Gastrocnemius medialis (tissue), 4 donors: ENCODE data around the gene FGD5.

Source experiments
- POLR2A ChIP-seq, 2 donors: fragments of 450-650 bp; IDR thresholded peaks; one replicate each; pipeline ENCODE4 v1.6.1; 2017; ENCODE audit warnings: antibody characterized with exemption in 2 of 2, mild to moderate bottlenecking in 2 of 2, moderate library complexity in 2 of 2
- TF ChIP-seq, protein P1 (sequence below), 5 experiments: fragments of 450-650 bp in 3 of 5; fragments of 200-600 bp in 2 of 5; sonication (generic) in 2 of 5; IDR thresholded peaks in 4 of 5; conservative IDR thresholded peaks in 1 of 5; 1 replicate in 4 of 5; 2 replicates in 1 of 5; pipeline ENCODE4 v1.5.1; 2016 to 2019; ENCODE audit warnings: antibody characterized with exemption in 5 of 5, mild to moderate bottlenecking in 3 of 5, moderate library complexity in 3 of 5

DNA sequence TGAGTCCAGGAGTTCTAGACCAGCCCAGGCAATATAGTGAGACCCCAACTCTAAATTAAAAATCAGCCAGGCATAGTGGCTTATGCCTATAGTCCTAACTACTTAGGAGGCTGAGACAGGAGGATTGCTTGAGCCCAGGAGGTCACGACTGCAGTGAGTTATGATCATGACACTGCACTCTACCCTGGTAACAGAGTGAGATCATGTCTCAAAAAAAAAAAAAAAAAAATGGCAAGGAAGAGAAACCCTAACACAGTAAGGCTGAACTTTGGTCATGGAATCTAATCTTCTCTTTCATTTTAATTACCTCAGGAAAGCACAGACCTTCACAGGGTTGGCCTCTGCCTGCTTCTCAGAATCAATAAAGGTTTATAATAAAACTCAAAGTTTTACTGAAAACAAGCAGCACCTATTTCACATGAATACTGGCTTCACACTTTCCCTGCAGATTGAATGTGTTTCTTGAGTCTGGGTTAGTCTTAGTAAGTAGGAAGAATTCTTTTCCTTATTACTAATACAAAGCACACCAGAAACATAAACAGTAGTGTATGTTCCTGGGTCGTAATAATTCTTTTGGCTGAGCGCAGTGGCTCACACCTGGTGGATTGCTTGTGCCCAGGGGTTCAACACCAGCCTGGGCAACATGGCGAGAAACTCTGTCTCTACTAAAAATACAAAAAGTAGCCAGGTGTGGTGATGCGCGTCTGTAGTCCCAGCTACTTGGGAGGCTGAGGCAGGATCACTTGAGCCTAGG lies 117.0 kb downstream of the FGD5 start:
- TF ChIP-seq, protein P1, sequence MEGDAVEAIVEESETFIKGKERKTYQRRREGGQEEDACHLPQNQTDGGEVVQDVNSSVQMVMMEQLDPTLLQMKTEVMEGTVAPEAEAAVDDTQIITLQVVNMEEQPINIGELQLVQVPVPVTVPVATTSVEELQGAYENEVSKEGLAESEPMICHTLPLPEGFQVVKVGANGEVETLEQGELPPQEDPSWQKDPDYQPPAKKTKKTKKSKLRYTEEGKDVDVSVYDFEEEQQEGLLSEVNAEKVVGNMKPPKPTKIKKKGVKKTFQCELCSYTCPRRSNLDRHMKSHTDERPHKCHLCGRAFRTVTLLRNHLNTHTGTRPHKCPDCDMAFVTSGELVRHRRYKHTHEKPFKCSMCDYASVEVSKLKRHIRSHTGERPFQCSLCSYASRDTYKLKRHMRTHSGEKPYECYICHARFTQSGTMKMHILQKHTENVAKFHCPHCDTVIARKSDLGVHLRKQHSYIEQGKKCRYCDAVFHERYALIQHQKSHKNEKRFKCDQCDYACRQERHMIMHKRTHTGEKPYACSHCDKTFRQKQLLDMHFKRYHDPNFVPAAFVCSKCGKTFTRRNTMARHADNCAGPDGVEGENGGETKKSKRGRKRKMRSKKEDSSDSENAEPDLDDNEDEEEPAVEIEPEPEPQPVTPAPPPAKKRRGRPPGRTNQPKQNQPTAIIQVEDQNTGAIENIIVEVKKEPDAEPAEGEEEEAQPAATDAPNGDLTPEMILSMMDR (IDR thresholded peaks at IDR 0.05 in 4 of 5, conservative IDR thresholded peaks at IDR 0.05 in 1 of 5), result no peak
- no peak for TF ChIP-seq POLR2A (IDR thresholded peaks at IDR 0.05)
